Measurements from ENCODE around the gene CBX4. TPM values are rescaled to one million over a fixed set of nuclear protein-coding genes. Genes with fewer than 3 reads are reported as not detected.
A peak's percentile ranks its signal among the peaks of the same experiment; 100 is the strongest.

Gene CBX4
- total and polyA plus RNA-seq, 8 donors, result 11.1 to 22.3 (median 17.0) TPM

DNA sequence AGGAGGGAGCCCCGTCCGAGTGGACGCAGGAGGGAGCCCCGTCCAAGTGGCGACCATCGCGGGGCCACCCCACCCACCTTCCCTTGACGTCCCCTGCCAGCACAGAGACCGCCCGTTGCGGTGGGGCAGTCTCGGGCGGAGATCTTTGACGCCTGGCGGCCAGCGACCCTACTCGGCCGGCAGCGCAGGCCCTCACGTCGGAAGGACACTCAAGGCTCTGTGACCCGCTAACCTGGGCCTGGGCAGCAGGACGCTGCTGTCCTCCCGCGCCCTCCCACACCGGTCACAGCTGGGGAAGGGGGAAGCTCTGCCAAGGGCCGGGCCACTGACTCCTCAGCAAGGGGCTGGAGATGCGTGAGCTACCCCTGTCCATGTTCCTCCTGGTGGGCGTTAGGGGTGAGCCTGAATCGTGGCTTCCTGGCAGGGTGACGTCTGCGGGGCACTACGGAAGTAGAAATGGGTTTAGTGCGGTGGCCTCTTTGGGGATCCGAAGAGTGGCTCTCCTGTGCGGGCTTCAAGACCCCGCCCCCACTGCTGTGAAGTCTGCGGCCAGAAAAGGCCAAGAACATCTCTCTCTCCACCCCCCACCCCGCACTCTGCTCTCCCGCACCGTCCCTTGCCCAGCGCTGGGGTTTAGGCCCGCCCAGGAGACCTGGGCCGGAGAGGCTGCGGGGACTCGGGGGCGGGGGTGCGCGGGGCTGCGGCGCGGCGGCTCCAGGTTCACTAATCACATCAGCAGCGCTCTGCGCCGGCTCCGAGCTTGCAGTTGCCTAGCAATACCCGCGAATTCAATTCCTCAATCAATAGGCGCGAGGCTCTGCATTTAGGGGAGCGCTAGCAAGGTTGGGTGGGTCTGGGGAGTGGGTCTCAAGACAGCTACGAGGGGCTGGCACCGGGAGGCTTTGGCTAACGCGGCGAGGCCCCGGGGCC is 48.2 kb downstream of the CBX4 start:
- no peaks in the 10 kb centered on the region for H3K9me3 ChIP-seq
- H3K4me1 ChIP-seq, result peaks cover 14 to 40% of the 10 kb centered on the region in 2 donors
- H3K27ac ChIP-seq, result no peak overlapping the region
- DNase-seq (peak in 1 of 4 donors; percentile 75), ATAC-seq (no peak)
- no peak overlapping the region for H3K4me3 ChIP-seq
- no peak for TF ChIP-seq CTCF (IDR thresholded peaks at IDR 0.05)
- peaks cover 48 to 81% of the 10 kb centered on the region in 2 donors for H3K27me3 ChIP-seq
- H3K36me3 ChIP-seq, result peaks cover 0 to 11% of the 10 kb centered on the region in 2 donors
- intact Hi-C loops (cut with DNase I), result no loop called here

DNA sequence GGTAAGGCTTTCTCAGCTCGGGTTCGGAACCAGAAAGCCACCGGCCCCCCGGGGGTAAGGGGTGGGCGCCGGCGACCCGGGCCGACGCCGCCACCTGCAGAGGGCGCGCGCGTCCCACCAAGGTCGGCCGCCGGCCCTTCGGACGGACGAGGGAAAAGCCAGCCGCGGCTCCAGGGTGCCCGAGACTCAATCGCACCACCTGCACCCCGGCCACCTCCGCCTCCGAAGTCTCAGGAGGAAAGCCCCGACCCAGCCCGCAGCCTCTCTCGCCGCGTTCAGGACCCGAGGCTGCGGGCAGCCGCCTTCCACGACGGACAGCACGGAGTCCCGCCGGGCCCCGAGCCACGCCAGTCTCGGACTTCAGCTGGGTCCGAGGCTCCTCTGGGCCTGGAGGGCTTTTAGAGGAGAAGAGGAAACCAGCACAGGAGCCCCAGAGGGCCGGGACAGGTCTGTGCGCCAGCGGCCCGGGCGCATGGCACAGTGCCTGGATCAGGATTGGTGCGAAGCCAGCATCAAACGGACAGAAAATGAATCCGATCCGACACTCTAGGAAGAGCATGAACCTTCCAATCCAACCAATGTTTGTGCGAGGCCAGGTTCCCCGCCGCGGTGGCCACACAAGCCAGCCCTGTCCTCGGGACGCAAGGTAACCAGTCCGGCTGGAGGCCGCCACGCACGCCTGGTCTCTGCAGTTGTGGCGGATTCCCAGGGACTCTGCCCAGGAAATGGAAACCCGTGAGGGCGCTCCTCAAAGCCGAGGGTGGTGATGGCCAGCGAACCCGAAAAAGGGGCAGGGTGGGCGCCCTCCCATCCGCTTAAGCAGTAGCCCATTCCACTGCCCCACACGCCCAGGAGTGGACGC is 49.1 kb downstream of the CBX4 start:
- peaks cover 48 to 90% of the 10 kb centered on the region in 2 donors for H3K27me3 ChIP-seq

GRCh38 chr17:79788989-79789942 is 50.0 kb downstream of the CBX4 start:
- DNase-seq, result peak in 1 of 4 donors; percentile 75
- Histone ChIP-seq H3K27me3 (peaks cover 48 to 99% of the 10 kb centered on the region in 2 donors), H3K4me3 (no peak overlapping the region), H3K27ac (no peak overlapping the region), H3K9me3 (no peaks in the 10 kb centered on the region), H3K4me1 (peaks cover 11 to 36% of the 10 kb centered on the region in 2 donors), H3K36me3 (peaks cover 0 to 7% of the 10 kb centered on the region in 2 donors)
- no peak for ATAC-seq
- no peak for TF ChIP-seq CTCF (IDR thresholded peaks at IDR 0.05)
- intact Hi-C loops (cut with DNase I), result loop anchor here in 1 of 2 donors (5.0 to 10.0 kb wide), 3 partner anchors 126 to 203 kb away; no protein-coding TSS in a partner anchor

More for the DNA sequence above, 49.1 kb downstream of the CBX4 start:
- Histone ChIP-seq H3K4me3 (no peak overlapping the region), H3K9me3 (no peaks in the 10 kb centered on the region), H3K27ac (no peak overlapping the region), H3K36me3 (peaks cover 0 to 9% of the 10 kb centered on the region in 2 donors), H3K4me1 (peaks cover 11 to 36% of the 10 kb centered on the region in 2 donors)
- TF ChIP-seq CTCF (IDR thresholded peaks at IDR 0.05), result peak; percentile 75 to 79
- DNase-seq, result peak in 1 of 4 donors; percentile 91
- intact Hi-C loops (cut with DNase I), result loop anchor here in 1 of 2 donors (5.0 to 10.0 kb wide), 3 partner anchors 125 to 202 kb away; no protein-coding TSS in a partner anchor
- peak; percentile 81 for ATAC-seq

DNA sequence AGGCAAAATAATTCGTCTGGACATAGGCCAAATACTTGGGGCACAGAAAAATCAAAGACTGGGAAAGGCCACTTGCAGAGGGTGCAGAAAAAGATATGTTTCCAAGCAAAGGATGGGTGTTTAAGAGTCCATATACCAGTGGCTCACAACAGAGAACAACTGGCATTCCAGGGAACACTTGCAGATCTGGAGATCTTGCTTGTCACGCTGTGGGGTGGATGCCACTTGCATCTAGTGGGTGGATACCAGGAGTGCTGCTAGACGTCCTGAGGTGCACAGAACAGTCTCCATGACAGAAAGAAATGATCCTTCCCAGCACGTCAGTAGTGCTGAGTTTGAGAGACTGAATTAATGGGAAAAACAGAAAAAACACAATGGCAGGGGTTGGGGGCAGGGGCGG is 50.8 kb downstream of the CBX4 start:
- Histone ChIP-seq H3K4me3 (no peak overlapping the region), H3K9me3 (no peaks in the 10 kb centered on the region), H3K27me3 (peaks cover 48 to 95% of the 10 kb centered on the region in 2 donors), H3K4me1 (peaks cover 11 to 36% of the 10 kb centered on the region in 2 donors), H3K27ac (no peak overlapping the region), H3K36me3 (peaks cover 0 to 10% of the 10 kb centered on the region in 2 donors)
- no peak for DNase-seq
- intact Hi-C loops (cut with DNase I), result loop anchor here in 1 of 2 donors (5.0 to 10.0 kb wide), 3 partner anchors 126 to 204 kb away; no protein-coding TSS in a partner anchor
- ATAC-seq, result no peak
- no peak for TF ChIP-seq CTCF (IDR thresholded peaks at IDR 0.05)
